Activated CD4-positive, alpha-beta T cell treated with anti-CD3 and anti-CD28 coated beads for 1 hour (primary cell): ENCODE results near the gene ANO2.

Source experiments
- DNase-seq: peaks from one replicate; pipeline ENCODE4 v3.0.0-alpha.2; 2020

Gene ANO2

DNA sequence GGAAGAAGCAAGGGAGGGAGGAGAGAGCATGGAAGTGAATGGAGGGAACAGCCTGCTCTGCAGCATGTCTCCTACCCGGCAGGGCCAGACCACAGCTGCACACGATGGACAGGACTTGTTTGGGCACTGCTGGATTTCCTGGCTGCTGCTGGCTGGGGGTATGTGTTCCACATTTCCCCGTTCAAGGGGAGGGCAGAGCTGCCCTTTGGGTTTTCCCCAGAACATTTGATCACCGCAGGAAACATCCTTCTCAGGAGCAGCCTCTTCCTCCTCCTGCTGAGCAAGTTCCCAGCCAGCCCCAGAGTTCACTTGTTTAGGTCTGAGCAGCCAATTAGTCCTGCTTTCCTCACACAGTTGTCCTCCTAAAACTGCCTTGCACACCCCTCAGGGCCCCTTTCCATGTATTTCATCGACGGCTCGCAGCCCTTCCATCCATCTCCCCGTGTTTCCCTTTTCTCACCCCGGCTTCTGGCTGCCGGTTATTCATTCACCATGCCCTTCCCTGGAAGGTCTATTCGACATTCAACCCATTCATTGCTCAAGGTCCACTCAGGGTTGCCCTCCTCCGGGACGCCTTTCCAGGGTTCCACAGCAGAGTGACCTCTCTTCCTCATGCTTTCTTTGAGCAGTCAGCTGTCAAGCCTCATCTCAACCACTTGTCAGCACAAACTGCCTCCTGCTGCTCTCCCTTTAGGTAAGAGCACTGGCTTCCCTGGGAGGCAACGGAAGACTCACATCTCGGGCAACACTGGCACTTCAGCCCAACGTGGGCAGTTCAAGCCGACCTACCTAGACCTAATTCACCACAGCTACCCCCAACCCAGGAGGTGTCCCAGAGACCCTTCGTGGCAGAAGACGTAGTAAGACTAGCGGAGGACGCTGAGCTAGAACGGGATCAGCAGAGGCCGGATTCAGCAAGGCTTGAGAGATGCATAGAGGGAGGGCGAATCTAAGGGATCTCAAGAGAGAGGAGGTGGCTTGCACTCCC, 20.1 kb upstream of the ANO2 start:
- no peak for DNase-seq

DNA sequence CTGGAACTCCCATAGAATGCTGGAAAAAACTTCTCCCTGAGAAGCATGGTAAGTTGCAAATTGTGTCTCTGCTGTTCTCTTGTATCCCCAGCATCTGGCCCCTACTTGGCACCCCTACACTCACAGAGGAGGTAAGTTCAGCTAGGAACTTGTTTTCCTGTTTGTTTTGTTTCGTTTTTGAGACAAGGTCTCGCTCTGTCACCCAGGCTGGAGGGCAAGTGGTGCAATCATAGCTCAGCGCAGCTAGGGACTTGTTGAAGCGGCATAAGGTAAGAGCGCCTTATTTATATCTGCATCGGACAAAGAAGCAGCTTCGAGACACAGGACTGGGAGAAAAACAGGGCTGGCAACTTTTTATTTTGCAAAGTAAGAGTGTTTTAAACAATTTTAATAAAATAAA, 18.5 kb upstream of the ANO2 start:
- DNase-seq, result no peak

DNA sequence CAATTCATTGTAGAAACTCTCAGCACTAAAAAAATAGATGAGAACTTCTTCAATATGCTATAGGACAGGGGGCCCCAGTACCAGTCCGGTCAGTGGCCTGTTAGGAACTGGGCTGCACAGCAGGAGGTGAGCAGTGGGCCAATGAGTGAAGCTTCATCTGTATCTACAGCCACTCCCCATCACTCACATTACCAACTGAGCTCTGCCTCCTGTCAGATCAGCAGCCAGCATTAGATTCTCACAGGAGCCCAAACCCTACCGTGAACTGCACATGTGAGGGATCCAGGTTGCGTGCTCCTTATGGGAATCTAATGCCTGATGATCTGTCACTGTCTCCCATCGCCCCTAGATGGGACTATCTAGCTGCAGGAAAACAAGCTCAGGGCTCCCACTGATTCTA, 15.7 kb upstream of the ANO2 start:
- no peak for DNase-seq

DNA sequence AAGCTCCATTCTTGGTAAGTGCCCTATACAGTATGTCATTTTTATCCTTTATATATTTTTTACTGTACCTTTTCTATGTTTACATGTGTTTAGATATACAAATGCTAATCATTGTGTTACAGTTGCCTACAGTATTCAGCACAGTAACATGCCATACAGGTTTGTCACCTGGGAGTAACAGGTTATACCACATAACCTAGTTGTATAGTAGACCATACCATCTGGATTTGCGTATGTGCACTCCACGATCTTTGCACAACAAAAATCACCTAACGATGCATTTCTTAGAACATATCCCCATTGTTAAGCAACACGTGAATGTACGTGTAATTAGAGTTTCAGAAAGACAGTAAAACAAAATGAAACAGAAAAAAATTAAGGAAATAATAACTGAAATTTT, 11.9 kb upstream of the ANO2 start:
- no peak for DNase-seq

DNA sequence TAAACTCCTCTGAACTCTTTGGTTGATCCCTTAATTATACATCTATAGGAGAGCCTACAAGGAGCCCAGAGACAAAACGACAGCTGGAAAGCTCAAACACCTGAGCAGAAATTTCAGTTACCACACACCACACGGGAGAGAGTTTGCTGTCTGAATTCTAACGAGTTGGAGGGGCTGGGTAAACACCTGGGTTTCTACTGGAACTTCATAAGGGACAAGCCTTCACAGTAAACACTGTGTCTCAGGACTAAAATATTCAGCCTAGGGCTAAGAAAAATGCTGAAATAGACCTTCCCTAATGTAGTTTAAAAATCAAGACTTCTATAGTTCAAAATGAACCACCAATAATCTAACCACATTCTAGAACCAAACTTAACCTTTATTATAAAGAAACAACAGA, 9.6 kb upstream of the ANO2 start:
- DNase-seq, result no peak

DNA sequence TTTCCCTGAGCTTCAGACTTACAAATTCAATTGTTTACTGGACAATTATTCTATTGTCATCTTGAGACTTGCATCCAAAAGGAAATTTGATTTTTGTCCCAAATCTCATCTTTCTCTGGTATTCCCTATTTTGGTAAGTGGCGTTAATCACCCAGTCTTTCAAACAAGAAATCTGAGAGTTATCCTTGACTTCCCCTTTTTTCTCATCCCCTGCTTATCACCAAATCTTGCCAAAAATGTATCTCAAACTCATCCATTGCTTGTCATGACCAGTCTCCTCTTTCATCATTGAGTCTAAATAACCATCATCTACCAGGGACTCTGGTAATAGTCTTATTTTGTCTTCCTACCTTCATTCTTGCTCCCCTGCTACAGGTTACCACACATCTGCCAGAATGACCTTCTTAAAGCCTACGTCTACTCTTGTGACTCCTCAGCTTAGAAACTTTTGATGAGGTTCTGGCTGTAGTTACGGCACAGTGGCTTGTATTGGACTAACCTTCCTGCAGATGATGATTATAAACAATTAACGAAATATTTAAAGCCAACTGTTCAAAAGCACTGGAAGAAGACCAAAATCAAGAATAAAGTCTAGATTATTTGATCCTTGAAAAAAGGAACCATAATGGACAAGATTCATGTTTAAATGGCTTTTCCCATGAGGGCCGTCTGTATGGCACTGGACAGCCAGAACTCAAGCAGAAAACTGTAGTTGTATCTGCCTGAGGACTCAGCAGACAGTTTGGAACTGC, 9.0 kb upstream of the ANO2 start:
- DNase-seq, result no peak

DNA sequence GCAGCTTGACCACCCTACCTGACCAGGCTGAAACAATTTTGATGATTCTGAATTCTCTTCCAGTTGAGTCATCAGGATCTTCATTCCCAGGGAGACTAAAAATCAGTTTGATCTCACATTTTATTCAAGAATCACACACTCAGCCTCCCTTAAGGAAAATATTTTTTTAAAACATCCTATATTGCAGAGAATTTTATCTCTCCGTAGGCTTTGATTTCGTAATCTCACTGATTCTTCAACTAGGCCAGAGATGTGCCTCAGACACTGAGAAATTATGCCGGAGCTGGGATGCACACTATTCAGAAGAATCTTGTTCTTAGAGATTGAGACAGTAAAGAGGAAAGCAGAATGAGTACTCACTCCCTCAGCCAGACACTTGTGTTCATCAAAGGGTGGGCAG, 7.0 kb upstream of the ANO2 start:
- DNase-seq, result no peak

DNA sequence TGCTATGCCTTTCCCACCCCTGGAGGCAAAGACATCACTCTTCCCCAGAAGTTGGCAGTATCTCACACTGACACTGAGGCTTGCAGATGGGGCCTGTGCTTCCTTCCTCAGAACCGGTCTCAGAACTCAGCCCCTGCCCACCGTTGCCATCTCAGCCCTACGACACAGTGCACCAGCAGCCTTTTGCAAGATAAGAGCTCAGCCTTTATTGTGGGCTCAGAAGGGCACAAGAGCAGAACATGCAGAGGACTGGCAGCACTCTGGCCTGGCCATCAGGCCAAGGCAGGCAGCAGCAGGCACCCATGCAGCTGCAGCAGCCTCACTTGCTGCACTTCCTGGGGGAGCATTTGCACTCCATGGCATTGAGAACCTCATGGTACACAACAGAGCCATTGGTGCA, 3.6 kb upstream of the ANO2 start:
- DNase-seq, result no peak

DNA sequence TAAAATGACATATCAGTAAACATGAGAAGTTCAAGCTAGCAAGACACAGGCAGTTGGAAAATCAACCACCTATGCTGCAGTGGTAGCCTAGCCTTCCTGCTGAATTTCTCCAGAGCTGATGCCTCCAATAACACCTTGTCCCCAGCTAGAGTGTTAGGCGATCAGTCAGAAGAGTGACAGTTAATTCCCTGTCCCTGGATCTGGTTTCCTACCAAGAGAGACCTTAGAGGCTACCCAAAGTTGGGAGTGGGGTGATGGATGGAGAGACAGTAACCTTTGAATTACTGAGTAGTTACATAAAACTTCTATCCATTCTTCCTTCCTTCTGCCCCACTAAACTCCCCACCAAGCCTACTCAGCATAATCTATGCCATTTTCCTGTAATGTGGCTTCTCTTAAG, 1.9 kb upstream of the ANO2 start:
- DNase-seq, result no peak

DNA sequence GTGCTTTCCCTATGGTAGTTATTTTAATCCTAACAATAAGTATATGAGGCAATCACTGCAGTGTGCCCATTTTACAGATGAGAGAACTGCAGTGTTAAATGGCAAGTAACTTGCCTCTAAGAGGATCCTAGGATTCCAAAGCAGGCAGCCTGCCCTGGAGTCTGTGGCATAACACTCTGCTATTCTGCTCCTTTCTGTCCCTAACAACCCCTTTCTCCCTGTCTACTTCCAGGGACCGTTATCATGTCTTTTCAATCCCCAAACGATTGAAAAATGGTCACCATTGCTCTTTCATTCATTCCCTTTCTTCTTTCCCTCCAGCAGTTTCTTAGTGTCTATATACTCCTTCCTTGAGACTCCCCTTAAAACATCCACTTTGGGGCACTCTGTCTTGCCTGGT, 1.3 kb upstream of the ANO2 start:
- no peak for DNase-seq

DNA sequence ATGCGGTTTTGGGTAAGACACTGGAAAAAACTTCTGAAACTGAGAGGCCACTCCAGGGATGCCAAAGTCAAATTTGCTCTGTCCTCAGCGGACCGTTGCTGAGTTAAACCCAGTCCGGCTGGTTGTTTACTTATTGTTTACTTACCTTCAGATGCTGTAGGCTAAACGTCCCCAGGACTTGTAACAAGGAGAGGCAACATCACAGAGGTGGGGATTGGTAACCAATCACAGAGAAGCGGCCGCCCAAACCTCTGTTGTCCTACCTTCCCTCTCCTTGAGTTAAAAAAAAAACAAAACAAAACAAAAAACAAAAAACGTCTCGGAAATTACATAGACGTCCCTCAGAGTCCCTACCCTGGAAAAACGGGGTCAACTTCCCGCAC, 380 bp downstream of the ANO2 start:
- DNase-seq, result no peak

DNA sequence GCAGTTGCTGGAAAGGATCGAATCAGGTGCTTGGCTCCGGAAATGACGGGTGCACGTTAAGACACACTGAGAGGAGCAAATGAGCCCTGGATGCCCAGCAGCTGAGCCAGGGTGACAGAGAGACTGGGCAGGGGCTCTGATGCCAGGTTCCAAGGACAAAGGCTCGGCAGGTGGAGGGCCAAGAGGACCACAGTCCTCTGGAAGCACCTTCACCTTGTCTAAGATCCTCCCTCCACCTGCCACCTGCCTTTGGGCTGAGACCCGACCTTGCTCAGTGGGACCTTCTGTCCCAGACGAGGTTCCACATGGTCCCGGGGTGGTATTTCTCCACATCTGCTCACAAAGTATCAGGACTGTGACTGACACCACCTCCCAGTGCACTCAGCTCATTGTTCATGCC, 1.0 kb downstream of the ANO2 start:
- DNase-seq, result no peak

DNA sequence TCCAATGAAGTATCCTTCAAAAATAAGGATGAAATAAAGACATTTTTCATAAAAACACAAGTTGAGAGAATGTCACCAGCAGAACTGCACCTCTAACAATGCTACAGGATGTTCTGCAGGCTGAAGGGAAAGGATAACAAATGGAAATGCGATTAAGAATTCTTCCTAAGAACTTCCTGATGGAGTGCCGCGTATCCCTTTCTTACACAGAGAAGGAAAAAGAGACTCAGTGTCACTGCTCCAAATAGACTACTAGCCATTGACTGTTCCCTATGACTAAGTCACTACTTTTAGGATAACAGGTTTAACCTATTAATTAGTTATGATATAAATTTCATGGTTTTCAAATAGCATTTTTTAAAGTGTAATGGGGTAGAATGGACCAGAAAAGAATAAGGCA, 3.2 kb downstream of the ANO2 start:
- no peak for DNase-seq

DNA sequence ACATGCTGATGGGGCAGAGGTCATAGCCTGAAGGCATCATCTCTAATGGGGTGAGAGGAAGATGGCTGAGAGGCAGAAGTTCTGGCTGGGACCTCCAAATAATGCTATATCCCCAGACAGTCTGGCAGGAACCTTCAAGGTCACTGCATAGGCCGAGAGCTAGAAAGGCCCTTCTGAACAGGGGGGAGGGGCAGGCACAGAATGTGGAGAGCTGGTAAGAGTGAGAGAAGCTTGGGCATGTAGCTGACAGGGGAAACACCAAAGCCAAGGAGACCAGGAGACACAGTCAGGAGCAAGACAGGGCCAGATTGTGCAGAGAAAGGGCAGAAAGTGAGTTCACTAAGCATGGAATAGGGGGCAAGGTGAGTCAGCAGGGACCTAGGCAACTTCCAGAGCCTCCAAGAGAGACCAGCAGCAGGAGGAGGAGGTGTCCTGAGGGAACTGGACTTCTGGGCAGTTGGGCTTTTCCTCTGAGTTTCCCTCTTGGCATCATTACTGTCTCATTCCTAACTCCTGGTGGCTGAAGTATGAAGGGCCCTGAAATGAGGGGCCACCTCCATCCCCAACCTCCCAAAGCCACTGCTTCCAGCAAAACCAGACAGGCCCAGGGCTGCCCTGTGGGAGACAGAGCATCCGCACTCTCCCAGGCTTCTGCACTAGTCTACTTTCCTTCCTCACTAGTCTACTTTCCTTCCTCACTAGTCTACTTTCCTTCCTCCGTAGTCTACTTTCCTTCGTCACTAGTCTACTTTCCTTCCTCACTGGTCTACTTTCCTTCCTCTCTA, 17.1 kb downstream of the ANO2 start:
- DNase-seq, result no peak

DNA sequence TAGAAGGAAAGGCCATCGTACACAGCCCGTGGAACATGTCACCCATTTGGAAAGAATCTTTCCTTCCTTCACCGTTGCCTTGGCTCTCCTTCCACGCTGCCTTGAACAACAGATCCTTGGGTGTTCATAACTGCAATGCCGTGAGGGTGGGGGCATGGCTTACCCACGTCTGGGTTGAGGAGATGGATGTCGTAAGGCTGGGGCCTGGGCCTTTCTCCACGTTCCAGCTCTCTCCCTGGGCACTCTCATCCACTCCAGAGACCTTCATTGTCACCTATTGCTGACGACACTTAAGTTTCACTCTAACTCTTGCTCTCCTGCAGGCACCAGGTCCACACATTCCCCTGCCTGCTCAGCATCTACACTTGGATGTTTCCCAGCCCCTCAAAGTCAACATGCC, 19.4 kb downstream of the ANO2 start:
- no peak for DNase-seq

DNA sequence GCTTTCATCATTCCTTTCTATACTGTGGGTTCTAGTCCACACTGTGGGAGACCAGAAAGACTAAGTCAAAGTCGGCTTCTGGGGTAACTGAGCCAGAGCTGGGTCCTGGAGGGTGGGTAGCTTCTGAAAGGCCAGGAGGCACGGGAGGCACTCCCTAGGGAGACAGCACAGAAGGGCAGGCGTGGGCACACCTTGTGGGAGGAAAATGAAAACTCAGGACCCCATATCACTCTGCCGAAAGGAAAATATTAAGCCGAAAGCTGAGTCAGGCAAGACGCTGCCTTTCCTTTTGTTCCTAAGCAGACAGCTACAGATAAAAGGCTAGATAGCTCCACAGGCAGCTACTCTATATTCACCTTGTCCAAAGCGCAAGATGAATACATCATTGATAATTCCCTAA, 20.7 kb downstream of the ANO2 start:
- DNase-seq, result no peak

DNA sequence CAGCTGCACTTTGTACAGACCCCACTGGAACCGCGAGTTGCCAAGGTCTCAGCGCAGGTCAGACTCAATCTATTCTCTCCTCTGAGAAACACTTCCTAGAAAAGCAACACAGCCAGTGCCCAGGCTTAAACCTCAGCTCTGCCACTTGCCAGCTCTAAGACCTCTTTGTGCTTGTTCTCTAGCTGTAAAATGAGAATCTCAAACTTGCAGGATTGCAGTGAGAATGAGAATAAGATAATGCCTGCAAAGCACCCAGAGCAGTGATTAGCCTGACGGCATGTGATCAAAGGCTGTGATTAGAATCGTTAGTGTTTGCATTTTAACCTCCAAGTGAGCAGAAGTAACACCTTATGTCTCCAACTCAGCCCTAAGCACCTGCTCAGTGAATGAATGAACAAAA, 21.3 kb downstream of the ANO2 start:
- DNase-seq, result no peak

DNA sequence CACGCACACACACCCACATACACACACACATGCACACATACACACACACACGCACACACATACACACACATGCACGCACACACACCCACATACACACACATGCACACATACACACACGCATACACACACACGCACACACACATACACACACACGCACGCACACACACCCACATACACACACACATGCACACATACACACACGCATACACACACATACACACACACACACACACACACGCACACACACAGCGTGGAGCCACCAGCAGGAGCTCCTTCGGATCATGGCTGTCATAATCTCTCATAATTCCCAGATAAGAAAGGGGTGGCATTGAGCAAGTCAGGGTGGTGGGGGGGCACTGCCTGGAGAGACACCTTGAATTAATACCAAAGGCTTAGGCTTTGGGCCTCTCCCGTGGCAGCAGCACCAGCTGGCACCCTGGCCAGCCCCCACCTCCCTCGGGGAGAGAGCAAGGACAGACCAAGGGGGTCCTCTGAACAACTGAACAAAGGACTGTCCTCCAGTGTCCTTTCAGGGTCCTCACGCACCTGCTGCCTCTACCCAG, 21.9 kb downstream of the ANO2 start:
- no peak for DNase-seq

DNA sequence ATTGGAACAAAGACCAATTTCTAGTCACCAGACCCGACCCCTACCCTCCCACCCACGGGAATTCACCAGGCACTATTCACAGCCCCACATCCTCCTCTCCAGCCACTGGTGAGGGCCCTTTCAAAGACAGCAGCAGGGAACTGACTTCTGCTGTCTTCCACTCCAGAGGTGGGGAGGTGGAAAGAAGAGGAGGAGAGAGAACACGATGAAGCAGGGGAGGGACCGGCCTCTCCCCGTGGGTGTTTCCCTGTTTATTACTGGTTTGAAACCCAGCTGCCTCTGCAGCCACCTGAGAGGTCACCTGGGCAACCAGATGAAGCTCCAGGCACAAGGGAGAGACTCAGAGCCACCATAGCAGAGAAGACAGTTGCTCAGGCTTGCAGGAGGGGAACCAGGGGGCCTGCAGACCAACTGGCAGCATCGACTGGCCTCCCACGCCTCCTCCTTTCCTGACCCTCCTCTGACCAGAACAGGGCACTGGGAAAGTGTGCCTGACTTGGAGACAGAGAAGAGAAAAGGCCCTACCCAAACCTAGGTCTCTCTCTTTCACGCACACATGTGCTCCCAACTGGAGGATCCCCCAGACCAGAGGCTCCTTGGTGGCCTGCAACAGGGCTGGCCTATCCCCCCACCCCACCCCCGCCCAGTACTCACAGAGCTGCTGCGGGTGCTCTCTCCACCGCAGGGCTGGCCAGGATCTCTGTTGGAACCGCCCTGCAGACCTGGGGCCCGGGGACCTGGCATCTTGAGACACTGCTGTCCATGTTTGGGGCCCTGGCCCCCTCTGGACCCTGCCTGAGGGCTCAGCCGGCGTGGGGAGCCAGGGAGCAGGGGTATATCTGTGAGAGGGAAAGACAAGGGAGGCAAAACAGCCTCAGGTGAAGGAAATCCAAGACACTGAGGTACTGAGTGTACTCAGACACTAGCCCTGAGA, 22.8 kb downstream of the ANO2 start:
- no peak for DNase-seq

DNA sequence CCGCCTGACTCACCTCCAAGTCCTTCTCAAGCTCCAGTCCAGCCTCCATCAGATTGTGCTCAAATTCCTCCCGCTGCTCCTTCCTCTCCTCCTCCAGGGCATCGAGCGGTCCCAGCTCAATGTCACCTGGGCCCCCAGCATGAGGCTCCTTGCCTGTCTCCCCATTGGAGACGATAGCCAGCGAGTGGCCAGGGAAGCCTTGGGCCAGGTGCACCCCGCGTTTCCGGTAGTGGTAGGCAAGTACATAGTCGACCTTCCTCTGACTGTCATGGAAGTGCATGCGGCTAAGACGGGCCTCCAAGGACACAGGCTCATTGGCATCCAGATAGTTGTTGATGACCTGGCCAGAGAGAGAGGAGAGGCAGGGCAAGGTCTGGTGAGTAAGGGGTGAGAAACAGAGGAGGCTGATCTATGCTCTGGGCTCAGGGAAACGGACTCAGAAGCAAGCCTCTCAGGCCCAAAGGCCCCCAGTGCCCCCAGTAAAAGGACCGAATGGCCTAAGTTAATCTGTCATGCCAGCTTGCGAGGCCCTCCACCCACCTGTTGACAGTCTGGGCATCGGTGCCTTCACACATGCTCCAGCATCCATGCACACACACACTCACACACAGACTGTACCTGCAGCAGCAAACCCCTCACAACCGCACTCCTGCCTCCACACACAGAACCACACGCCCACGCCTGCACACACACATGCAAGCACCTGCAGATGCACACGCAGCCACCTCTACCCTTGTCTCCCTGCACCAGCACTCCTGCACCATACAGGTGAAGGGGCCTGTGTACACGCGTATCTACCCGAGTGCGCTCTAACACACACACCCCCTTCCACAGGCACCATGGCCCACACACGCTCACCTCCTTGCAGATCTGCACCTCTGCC, 23.8 kb downstream of the ANO2 start:
- no peak for DNase-seq

DNA sequence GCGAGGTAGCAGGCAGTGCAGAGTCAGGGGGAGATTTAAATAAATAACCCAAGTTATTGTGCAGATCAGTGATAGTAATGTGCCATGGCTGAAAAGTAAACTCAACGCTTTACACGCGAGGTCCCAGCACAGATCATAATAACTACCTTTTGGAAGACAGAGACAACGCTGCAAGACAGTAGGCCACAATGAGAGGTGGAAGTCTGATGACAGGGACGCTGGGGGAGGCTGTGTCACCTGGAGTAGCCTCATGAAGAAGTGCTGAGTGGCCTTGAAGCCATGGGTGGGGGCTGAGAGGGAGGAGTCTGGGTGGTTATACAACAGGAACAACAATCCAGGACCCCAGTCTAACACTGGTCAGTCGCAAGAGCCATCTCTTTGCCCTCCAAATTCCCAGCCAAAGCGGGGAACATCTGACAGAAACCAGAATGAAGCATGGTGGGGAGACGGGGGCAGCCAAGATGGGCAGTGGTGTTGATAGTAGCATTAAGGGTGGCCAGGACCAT, 28.2 kb downstream of the ANO2 start:
- DNase-seq, result no peak
